Measurements from ENCODE around the gene OR10X1. TPM values are rescaled to one million over a fixed set of nuclear protein-coding genes. Genes with fewer than 3 reads are reported as not detected.

OR10X1 gene
- total RNA-seq: not detected

GRCh38 chr1:158579733-158580132, at the start of gene OR10X1:
TSS of gene OR10X1 (minus strand) at chr1:158579899. CDS start at chr1:158579899, 0 bp downstream.
- no peaks in the 10 kb centered on the region for H3K9me3 ChIP-seq
- no peaks in the 10 kb centered on the region for H3K27me3 ChIP-seq

GRCh38 chr1:158613764-158614163, 34.1 kb upstream of the OR10X1 start:
- no peak for DNase-seq (ENCODE audit: low spot score)
- no peak overlapping the region for H3K27ac ChIP-seq
- H3K4me1 ChIP-seq: no peaks in the 10 kb centered on the region
- H3K9me3 ChIP-seq: no peaks in the 10 kb centered on the region
- TF ChIP-seq, protein P1, sequence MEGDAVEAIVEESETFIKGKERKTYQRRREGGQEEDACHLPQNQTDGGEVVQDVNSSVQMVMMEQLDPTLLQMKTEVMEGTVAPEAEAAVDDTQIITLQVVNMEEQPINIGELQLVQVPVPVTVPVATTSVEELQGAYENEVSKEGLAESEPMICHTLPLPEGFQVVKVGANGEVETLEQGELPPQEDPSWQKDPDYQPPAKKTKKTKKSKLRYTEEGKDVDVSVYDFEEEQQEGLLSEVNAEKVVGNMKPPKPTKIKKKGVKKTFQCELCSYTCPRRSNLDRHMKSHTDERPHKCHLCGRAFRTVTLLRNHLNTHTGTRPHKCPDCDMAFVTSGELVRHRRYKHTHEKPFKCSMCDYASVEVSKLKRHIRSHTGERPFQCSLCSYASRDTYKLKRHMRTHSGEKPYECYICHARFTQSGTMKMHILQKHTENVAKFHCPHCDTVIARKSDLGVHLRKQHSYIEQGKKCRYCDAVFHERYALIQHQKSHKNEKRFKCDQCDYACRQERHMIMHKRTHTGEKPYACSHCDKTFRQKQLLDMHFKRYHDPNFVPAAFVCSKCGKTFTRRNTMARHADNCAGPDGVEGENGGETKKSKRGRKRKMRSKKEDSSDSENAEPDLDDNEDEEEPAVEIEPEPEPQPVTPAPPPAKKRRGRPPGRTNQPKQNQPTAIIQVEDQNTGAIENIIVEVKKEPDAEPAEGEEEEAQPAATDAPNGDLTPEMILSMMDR (IDR thresholded peaks at IDR 0.05): no peak
- H3K36me3 ChIP-seq: no peaks in the 10 kb centered on the region
- H3K4me3 ChIP-seq: no peak overlapping the region
- H3K27me3 ChIP-seq: no peaks in the 10 kb centered on the region

More at GRCh38 chr1:158579733-158580132, at the start of gene OR10X1:
- DNase-seq (ENCODE audit: low spot score): no peak
- H3K4me1 ChIP-seq: no peaks in the 10 kb centered on the region
- no peaks in the 10 kb centered on the region for H3K36me3 ChIP-seq
- H3K27ac ChIP-seq: no peak within 1 kb of the TSS
- TF ChIP-seq, protein P1 (IDR thresholded peaks at IDR 0.05): no peak
- no peak within 1 kb of the TSS for H3K4me3 ChIP-seq

DNA sequence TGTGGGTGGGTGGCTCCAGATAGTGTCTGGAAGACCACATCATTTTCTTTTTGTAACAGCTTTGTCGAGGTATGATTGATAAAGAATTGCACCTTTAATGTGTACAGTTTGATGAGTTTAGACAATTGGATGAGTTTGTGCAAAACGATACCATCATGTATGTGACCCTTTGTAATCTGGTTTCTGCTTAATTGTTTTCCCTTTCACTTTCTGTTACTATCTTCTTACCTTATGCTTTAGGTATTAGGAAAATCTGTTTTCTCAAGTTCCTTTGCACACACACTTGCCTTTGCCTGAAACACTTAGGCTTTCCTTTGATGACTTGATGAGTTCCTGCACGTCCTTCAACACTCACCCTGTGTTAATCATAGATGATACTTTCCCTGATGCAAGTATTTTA, 32.2 kb upstream of the OR10X1 start:
- no peak overlapping the region for H3K27ac ChIP-seq

DNA sequence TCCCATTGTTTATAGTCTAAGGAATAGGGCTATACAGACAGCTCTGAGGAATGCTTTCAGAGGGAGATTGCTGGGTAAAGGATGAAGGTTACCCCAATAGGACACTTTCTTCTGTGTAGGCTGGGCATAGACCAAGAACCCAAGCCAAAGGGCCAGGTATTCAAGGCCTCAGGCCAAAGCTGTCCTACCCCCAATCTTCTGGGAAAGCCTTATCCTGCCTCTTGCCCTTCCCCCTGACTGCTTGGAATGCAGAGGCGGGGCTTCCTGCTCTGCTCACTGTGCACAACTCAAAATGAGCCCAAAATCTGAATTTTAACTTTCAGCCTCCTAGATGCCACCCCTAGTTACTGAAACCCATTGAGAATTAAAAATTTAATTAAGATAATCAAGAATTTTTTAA, 27.6 kb upstream of the OR10X1 start:
- TF ChIP-seq, protein P1 (IDR thresholded peaks at IDR 0.05): no peak
- Histone ChIP-seq H3K36me3 (no peaks in the 10 kb centered on the region), H3K27ac (no peak overlapping the region), H3K27me3 (no peaks in the 10 kb centered on the region), H3K9me3 (no peaks in the 10 kb centered on the region), H3K4me3 (no peak overlapping the region), H3K4me1 (no peaks in the 10 kb centered on the region)
- no peak for DNase-seq (ENCODE audit: low spot score)

More for the DNA sequence above, 32.2 kb upstream of the OR10X1 start:
- no peaks in the 10 kb centered on the region for H3K4me1 ChIP-seq
- no peaks in the 10 kb centered on the region for H3K27me3 ChIP-seq
- no peaks in the 10 kb centered on the region for H3K36me3 ChIP-seq
- no peak overlapping the region for H3K4me3 ChIP-seq
- no peak for DNase-seq (ENCODE audit: low spot score)
- TF ChIP-seq, protein P1 (IDR thresholded peaks at IDR 0.05): no peak
- no peaks in the 10 kb centered on the region for H3K9me3 ChIP-seq

- TF ChIP-seq, protein P1 (IDR thresholded peaks at IDR 0.05): no peak
- no peak within 1 kb of the TSS for H3K27ac ChIP-seq
- H3K9me3 ChIP-seq: no peaks in the 10 kb centered on the region
- H3K36me3 ChIP-seq: no peaks in the 10 kb centered on the region
- DNase-seq (ENCODE audit: low spot score): no peak
- H3K27me3 ChIP-seq: no peaks in the 10 kb centered on the region
- no peak within 1 kb of the TSS for H3K4me3 ChIP-seq
- no peaks in the 10 kb centered on the region for H3K4me1 ChIP-seq
These were observed 25.3 kb upstream of the OR10X1 start, which contains the start of gene OR10Z1 for GRCh38 chr1:158604968-158605367. TSS of gene OR10Z1 (plus strand) at chr1:158605268. CDS start at chr1:158606439, 1,171 bp downstream.

- Histone ChIP-seq H3K9me3 (peaks cover 0 to 17% of the 10 kb centered on the region in 2 donors), H3K27ac (no peak overlapping the region)
- no peak for DNase-seq (ENCODE audit: low spot score)
These were observed 21.0 kb upstream of the OR10X1 start for GRCh38 chr1:158600735-158601134.

More at GRCh38 chr1:158600735-158601134, 21.0 kb upstream of the OR10X1 start:
- Histone ChIP-seq H3K36me3 (no peaks in the 10 kb centered on the region), H3K4me1 (no peaks in the 10 kb centered on the region), H3K27me3 (no peaks in the 10 kb centered on the region), H3K4me3 (no peak overlapping the region)
- TF ChIP-seq, protein P1 (IDR thresholded peaks at IDR 0.05): no peak
